ENCODE measurements around the gene LPP.

- TF ChIP-seq CTCF (IDR thresholded peaks at IDR 0.05; ENCODE audit: low read length) (no peak), EZH2 (IDR thresholded peaks at IDR 0.05; ENCODE audit: borderline replicate concordance, low read length) (no peak)
These were observed 763.0 kb downstream of the LPP start for GRCh38 chr3:188916934-188917401.
